Common myeloid progenitor, CD34-positive (primary cell): ENCODE measurements around the gene DGLUCY.
A peak's percentile ranks its signal among the peaks of the same experiment; 100 is the strongest.
"Not testable (repeated sequence)": the region's sequence is repeated elsewhere in the genome, so short reads cannot be mapped to it uniquely, and the experiment has no call there.

ENCODE experiments used
- CTCF ChIA-PET: fragments of 350-600 bp; sonication (Branson Sonifier 250); formaldehyde crosslinking; loops from one replicate; lab custom pipeline; 2021; ENCODE audit warnings: antibody characterized with exemption; lab: Charles Lee
- POLR2A ChIA-PET: fragments of 350-600 bp; sonication (Branson Sonifier 250); formaldehyde crosslinking; loops from one replicate; lab custom pipeline; 2021; ENCODE audit warnings: antibody characterized with exemption; lab: Charles Lee
- DNase-seq, 3 donors: peaks; one replicate each; pipeline versions ENCODE4 v3.0.0 to v3.0.0-alpha.2; 2013
- H3K27ac ChIP-seq, 2 experiments: 1 replicate in 1 of 2; 2 replicates in 1 of 2; pipeline ENCODE4 v1.7.0; 2013; ENCODE audit warnings: inconsistent platforms in 2 of 2, low read length in 2 of 2, mild to moderate bottlenecking in 2 of 2, low read depth in 1 of 2, moderate library complexity in 1 of 2; ENCODE audit not compliant: severe bottlenecking in 2 of 2, insufficient read depth in 1 of 2, poor library complexity in 1 of 2
- H3K27me3 ChIP-seq, 5 experiments: replicated peaks in 2 of 5; 1 replicate in 3 of 5; 2 replicates in 2 of 5; pipeline versions ENCODE4 v1.6.1 to v1.7.0; 2013; ENCODE audit warnings: low read length in 4 of 5, mild to moderate bottlenecking in 2 of 5, moderate library complexity in 2 of 5, inconsistent platforms in 1 of 5; ENCODE audit not compliant: insufficient read depth in 5 of 5, control insufficient read depth in 4 of 5
- H3K36me3 ChIP-seq, 4 experiments: 1 replicate in 2 of 4; 2 replicates in 2 of 4; pipeline versions ENCODE4 v1.6.1 to v1.7.0; 2013; ENCODE audit warnings: low read length in 3 of 4, control low read depth in 1 of 4, mild to moderate bottlenecking in 1 of 4; ENCODE audit not compliant: control insufficient read depth in 4 of 4, insufficient read depth in 4 of 4
- H3K4me1 ChIP-seq, 4 experiments: 1 replicate in 3 of 4; 2 replicates in 1 of 4; pipeline versions ENCODE4 v1.6.1 to v1.7.1; 2013; ENCODE audit warnings: low read length in 3 of 4, mild to moderate bottlenecking in 3 of 4, control low read depth in 1 of 4, inconsistent platforms in 1 of 4, moderate library complexity in 1 of 4; ENCODE audit not compliant: control insufficient read depth in 4 of 4, insufficient read depth in 4 of 4; ENCODE audit errors: control extremely low read depth in 1 of 4
- H3K4me3 ChIP-seq, 7 experiments: 1 replicate in 4 of 7; 2 replicates in 3 of 7; pipeline versions ENCODE4 v1.5.1 to v1.7.0; 2013; ENCODE audit warnings: mild to moderate bottlenecking in 7 of 7, low read length in 6 of 7, moderate library complexity in 6 of 7, inconsistent platforms in 2 of 7, low read depth in 2 of 7, control low read depth in 1 of 7; ENCODE audit not compliant: insufficient read depth in 4 of 7, control insufficient read depth in 1 of 7; ENCODE audit errors: extremely low read depth in 1 of 7
- H3K9me3 ChIP-seq, 5 experiments: 1 replicate in 4 of 5; 2 replicates in 1 of 5; pipeline versions ENCODE4 v1.6.1 to v1.7.1; 2013; ENCODE audit warnings: low read length in 4 of 5, mild to moderate bottlenecking in 2 of 5, inconsistent platforms in 1 of 5, low read depth in 1 of 5, moderate library complexity in 1 of 5; ENCODE audit not compliant: control insufficient read depth in 4 of 5, insufficient read depth in 2 of 5; ENCODE audit errors: control extremely low read depth in 1 of 5
- WGBS: methylation state at CpG from one replicate; pipeline ENCODE4 v1.1.5; 2013; ENCODE audit not compliant: insufficient coverage; 5-methylcytosine and 5-hydroxymethylcytosine counted together

Gene DGLUCY

DNA sequence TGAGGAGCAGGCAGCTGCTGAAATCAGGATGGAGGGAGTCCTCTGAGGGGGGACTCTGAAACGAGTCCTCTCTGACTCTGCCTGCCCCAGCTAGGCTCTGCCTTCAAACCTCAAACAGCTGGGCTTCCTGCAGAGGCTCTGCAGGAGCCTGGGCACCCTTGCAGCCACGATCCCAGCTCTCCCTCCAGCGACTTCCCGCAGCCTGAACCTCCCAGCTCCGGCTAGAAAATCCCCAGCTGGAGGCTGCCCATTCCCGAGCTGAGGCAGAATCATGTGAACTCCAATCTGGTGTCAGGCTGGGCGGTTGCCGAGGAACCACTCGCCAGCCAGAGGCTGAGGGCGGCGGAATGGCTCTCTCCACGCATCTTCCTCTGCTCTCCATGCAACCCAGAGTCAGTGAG, 130.6 kb downstream of the DGLUCY start, which contains the start of gene GPR68:
Gene GPR68, minus strand, starts transcription at position 204 of the 401 bp plus-strand sequence. CDS start 9,654 bp downstream, outside the sequence.
- ChIA-PET CTCF (interaction anchor here (1.0 to 3.3 kb wide), 3 partner anchors 8 to 72 kb away, joined by 3 to 20 read pairs (median 5); no protein-coding TSS in a partner anchor), POLR2A (interaction anchor here (0.8 kb wide), 1 partner anchor 16 kb away, joined by 4 read pairs; no protein-coding TSS in a partner anchor)
- Histone ChIP-seq H3K36me3 (no peaks in the 10 kb centered on the region), H3K27ac (no peak within 1 kb of the TSS), H3K4me1 (peaks cover 8 to 73% (median 40%) of the 10 kb centered on the region in 4 experiments), H3K9me3 (peaks cover 0 to under 1% (median 0%) of the 10 kb centered on the region in 5 experiments), H3K4me3 (peak within 1 kb of the TSS in 4 of 7 experiments; percentile 1 to 67 (median 51)), H3K27me3 (peaks cover 0 to under 1% (median 0%) of the 10 kb centered on the region in 5 experiments)
- DNase-seq: peak in 2 of 3 donors; percentile 80 to 85
- WGBS: 30% methylated on average over 8 of the region's 12 CpGs

DNA sequence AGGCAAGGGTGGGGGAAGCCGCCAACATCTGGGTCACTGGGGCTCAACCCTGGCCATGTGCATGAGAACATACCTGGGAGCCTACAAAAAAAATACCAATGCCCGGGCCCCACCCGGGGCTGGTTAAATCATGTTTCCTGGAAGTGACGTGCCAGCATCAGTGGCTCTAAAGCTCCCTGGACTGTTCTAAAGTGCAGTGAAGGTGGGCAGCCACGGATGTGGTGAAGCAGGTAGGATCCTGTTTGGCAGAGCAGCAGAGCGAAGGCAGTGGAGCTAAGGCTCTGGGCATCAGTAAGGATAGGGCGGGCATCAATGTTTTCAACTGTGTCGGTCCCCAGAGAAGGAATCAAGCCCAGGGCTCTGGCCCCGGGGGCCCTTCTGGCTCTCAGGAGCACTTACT, 131.2 kb downstream of the DGLUCY start:
- H3K36me3 ChIP-seq: no peaks in the 10 kb centered on the region
- ChIA-PET CTCF (no interaction called here), POLR2A (no interaction called here)
- H3K4me3 ChIP-seq: no peak overlapping the region
- H3K27me3 ChIP-seq: no peaks in the 10 kb centered on the region
- WGBS: 75% methylated on average over 6 of the region's 9 CpGs
- no peaks in the 10 kb centered on the region for H3K9me3 ChIP-seq
- DNase-seq: no peak
- H3K4me1 ChIP-seq: peaks cover 10 to 78% (median 45%) of the 10 kb centered on the region in 4 experiments
- no peak overlapping the region for H3K27ac ChIP-seq

- WGBS: 99% methylated on average over 5 of the region's 8 CpGs
- DNase-seq, H3K36me3 ChIP-seq, H3K9me3 ChIP-seq, H3K4me3 ChIP-seq, H3K27me3 ChIP-seq, POLR2A ChIA-PET, H3K27ac ChIP-seq: not testable (repeated sequence)
- H3K4me1 ChIP-seq: peaks cover 12 to 84% (median 51%) of the 10 kb centered on the region in 4 experiments
- CTCF ChIA-PET: interaction anchor here (0.7 kb wide), 1 partner anchor 40 kb away, joined by 5 read pairs; no protein-coding TSS in a partner anchor
Measured at GRCh38 chr14:91245616-91246015, 131.7 kb downstream of the DGLUCY start.

DNA sequence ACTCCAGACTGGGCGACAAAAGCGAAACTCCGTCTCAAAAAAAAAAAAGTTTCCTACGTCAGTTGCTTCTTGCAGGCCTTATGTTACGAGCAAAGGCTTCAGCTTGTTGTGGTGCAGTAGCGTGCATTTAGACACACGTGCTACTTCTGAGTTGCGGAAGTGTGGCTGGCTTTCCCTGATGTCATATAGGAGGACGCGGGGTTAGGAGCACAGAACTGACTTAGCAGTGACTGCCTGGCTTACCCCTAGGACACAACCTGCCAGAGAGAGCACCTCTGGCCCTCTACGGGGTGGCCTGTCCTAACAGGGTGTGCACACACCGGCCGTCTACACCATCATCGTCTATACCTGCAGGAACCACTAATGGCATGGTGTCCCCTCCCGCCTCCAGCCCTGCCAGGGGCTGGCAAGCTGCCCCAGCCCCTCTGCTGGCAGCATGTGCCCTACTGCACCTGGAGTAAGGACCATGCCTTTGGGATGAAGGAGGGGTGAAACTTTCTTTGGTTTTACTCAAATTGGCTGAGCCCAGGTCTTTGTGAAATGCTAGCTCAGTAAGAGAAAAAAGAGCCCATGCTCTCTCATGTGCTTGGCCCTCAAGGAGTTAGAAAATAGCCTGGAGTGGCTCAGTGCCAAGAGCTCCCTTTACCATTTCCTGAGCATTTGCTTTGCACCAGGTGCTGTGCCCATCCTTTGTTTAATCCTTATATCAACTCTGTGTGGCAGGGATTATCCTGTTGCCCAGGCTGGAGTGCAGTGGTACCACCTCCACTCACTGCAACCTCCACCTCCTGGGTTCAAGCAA, 132.4 kb downstream of the DGLUCY start:
- Histone ChIP-seq H3K36me3 (no peaks in the 10 kb centered on the region), H3K4me3 (no peak overlapping the region), H3K9me3 (no peaks in the 10 kb centered on the region), H3K27ac (no peak overlapping the region), H3K4me1 (peaks cover 17 to 85% (median 55%) of the 10 kb centered on the region in 4 experiments), H3K27me3 (no peaks in the 10 kb centered on the region)
- POLR2A ChIA-PET: no interaction called here
- 98% methylated on average over 11 of the region's 15 CpGs for WGBS
- CTCF ChIA-PET: interaction anchor here (0.7 kb wide), 1 partner anchor 40 kb away, joined by 5 read pairs; no protein-coding TSS in a partner anchor
- DNase-seq: peak in 1 of 3 donors; percentile 41

- WGBS: 2% methylated on average over 6 of the region's 10 CpGs
- Histone ChIP-seq H3K36me3 (no peaks in the 10 kb centered on the region), H3K9me3 (no peaks in the 10 kb centered on the region), H3K27ac (no peak overlapping the region), H3K27me3 (peaks cover 0 to 28% (median 2%) of the 10 kb centered on the region in 5 experiments), H3K4me1 (peaks cover 10 to 82% (median 38%) of the 10 kb centered on the region in 4 experiments), H3K4me3 (peak overlapping the region in 4 of 7 experiments; percentile 8 to 42 (median 21))
- ChIA-PET POLR2A (interaction anchor here (1.2 kb wide), 1 partner anchor 11 kb away, joined by 7 read pairs; no protein-coding TSS in a partner anchor), CTCF (interaction anchor here (0.9 to 1.7 kb wide), 5 partner anchors 8 to 39 kb away, joined by 3 to 4 read pairs (median 3); no protein-coding TSS in a partner anchor)
- DNase-seq: peak; percentile 59 to 87 (median 82)
Measured at GRCh38 chr14:91249841-91250616, 136.2 kb downstream of the DGLUCY start.

GRCh38 chr14:91250912-91251311, 137.0 kb downstream of the DGLUCY start:
- Histone ChIP-seq H3K9me3 (no peaks in the 10 kb centered on the region), H3K27me3 (peaks cover 0 to 30% (median 2%) of the 10 kb centered on the region in 5 experiments), H3K4me1 (peaks cover 10 to 77% (median 36%) of the 10 kb centered on the region in 4 experiments), H3K36me3 (no peaks in the 10 kb centered on the region), H3K27ac (no peak overlapping the region), H3K4me3 (no peak overlapping the region)
- 72% methylated on average over 5 of the region's 5 CpGs for WGBS
- DNase-seq: no peak
- ChIA-PET CTCF (interaction anchor here (1.7 to 3.8 kb wide), 2 partner anchors 8 to 14 kb away, joined by 4 to 20 read pairs; partner anchors contain the start of gene GPR68), POLR2A (interaction anchor here (0.5 kb wide), 1 partner anchor 74 kb away, joined by 3 read pairs; no protein-coding TSS in a partner anchor)
